Stimulated activated CD4-positive, alpha-beta T cell treated with anti-CD3 and anti-CD28 coated beads, Interleukin-12 subunit alpha, Interleukin-12 subunit beta, amount 100 ng/mL, for 48 hours (primary cell): ENCODE results near the gene FOS.
"Not testable (repeated sequence)": the region's sequence is repeated elsewhere in the genome, so short reads cannot be mapped to it uniquely, and the experiment has no call there.

Experiments
- DNase-seq, 3 donors: peaks; one replicate each; pipeline ENCODE4 v3.0.0-alpha.2; 2020; ENCODE audit warnings: low read depth in 2 of 3, low spot score in 1 of 3

FOS gene

GRCh38 chr14:75293920-75294648 lies 15.5 kb downstream of the FOS start:
- peak; percentile 82 to 95 (median 86) for DNase-seq

GRCh38 chr14:75294649-75295033 lies 16.0 kb downstream of the FOS start:
- DNase-seq, result no peak

- no peak for DNase-seq
Measured at GRCh38 chr14:75295061-75295461, 16.4 kb downstream of the FOS start.

DNA sequence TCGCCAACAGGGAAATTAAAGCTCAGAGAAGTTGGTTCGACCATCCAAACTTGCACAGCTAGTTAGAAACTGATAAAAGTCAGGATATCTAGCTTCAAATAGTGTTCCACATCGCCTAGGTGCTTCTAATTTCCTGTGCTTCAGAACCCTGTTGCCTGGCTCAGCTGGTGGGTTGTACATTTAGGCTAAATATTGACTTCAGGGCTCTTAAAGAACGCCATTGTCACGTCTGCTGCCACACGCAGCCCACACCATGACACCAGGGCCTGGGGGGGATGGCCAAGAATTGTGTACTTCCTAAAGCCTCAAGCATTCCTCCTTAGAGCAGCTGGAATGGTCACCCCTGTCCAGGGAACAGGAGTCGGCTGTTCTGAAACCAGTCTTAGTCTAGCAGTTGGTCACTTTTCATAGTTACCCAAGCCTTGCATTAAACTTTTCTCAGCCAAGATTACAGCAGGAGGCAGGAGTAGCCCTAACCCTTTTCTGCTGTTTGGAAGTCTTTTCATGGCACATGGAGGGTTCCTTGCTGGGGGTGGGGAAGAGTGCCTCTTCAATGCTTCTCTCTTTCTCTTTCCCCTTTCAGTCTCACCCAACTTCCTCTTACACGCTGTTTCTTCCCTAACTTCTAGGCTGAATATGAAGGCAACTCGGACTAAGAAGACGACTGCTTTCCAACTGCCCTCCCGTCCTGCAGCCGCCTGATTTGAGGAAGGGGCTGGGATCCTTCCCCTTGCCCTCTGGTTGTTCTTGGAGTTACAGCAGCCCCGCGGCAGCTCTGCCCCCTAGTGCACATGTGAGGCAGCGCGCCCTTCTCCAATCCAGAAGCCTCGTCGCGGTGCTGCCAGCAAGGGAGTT lies 17.1 kb downstream of the FOS start:
- peak; percentile 59 to 74 (median 68) for DNase-seq

DNA sequence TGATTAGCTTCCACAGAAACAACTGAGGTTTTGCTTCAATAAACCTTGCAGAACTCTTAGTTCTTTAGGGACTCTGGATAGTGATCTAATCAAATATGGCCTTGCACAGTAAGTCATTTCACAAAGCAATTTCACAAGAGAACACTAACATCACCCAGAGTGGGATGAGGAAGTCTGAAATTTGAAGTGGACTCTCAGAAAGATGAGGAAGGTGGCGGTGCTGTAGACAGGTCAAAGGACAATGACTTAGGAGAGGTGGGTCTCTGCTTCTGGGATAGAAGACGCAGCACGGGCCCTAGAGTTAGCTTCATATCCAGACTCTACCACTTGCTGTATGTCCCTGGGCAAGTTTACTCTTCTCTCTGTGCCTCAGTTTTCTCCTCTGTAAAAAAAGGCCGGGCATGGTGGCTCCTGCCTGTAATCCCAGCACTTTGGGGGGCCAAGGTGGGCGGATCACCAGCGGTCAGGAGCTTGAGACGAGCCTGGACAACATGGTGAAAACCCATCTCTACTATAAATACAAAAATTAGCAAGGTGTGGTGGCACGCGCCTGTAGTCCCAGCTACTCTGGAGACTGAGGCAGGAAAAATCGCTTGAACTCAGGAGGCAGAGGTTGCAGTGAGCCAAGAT lies 18.9 kb downstream of the FOS start:
- no peak for DNase-seq

DNA sequence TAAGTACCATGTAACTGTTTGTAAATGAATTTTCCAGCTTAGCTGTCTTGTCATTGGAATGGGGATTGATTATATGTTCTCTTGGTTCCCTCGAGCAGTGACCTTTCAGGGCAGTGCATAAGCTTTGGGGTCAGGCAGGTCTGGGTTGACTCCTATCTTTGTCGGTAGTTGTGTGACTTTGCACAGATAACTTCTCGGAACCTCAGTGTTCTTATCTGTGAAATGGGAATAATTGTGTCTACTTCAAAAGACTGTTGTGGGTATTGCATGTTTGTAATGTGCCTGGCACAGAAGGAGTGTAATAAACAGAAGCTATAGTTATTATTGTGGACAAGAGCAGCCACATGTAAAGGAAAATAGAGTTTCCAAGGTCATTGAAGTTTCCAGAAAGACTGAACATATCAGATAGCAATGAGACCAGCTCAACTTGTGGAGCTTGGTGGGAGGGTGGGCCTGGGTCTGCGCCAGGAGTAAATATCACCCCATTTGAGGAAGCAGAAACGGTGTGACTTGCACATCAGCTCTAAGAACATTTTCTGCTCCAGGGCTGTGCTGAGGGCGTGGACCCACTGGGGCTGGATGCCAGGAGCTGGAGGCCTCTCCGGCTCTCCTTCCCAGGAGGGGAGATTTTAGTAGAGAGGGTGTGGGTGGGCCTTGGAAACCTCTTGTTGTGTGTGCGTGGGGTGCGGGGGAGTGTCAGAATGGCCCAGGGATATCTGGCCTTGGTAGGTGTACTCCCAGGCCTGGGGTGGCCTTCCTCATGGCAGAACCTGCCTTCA lies 19.7 kb downstream of the FOS start:
- no peak for DNase-seq

GRCh38 chr14:75299059-75299458 lies 20.4 kb downstream of the FOS start:
- no peak for DNase-seq

GRCh38 chr14:75299576-75299975 lies 20.9 kb downstream of the FOS start:
- DNase-seq, result no peak

DNA sequence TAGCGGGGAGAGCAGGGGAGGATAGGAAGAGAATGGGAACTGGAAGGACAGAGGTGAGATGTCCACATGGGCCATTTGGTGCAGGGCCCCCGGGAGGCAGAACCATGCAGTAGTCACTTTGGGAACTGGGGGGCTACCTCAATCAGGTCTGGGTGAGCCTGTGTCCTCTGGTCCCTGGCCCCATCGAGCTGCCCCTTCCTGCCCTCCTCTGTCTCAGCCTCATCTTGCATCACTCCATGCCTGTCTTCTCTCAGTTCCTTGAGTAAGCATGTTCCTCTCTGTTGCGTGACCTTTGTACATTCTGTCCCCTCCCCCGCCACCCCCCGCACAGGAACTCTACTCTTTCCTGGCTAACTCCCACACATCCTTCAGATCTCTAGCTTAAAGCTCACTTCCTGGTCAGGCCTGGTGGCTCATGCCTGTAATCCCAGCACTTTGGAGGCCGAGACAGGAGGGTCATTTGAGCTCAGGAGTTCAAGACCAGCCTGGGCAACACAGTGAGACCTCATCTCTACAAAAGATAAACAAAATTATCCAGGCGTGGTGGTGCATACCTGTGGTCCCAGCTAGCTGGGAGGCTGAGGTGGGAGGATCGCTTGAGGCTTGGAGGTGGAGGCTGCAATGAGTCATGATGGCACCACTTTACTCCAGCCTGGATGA lies 23.2 kb downstream of the FOS start:
- DNase-seq, result no peak

GRCh38 chr14:75303381-75303789 lies 24.8 kb downstream of the FOS start:
- peak in 2 of 3 donors; percentile 45 to 51 for DNase-seq

GRCh38 chr14:75306410-75306809 lies 27.8 kb downstream of the FOS start:
- not testable (repeated sequence) for DNase-seq

DNA sequence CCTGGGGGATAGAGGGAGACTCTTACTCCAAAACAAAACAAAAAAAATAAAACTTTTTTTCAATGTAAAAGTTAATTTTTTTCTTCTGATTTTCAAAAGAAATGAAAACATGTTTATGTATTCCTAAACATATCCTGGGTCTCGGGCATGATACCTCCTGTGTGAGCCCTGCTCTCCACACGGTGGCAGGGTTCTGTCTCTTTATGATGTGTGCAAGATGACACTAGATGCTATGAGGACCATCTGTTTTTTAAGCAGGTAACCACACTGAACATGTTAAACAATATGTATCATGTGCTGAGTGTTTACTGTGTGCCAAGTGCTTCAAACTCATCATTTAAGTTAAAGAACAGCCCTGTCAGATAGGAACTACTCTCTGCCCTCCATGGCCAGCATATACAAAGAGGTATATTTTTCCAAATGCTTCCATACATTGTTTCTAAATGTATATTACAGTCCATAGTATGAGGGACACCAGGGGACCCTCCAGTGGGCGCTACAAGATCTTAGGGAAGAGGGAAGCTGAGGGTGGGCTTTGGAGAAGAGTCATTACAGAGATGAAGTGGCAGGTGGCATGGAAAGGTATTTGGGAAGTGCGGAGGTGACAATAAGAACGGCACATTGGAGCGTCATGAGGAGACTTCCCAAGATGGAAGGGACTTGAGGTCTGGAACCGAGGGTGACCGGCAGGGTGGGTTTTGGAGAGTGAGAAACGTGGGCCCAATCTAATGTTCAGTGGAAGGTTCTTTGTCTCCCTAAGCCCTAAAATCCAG lies 28.5 kb downstream of the FOS start:
- no peak for DNase-seq

DNA sequence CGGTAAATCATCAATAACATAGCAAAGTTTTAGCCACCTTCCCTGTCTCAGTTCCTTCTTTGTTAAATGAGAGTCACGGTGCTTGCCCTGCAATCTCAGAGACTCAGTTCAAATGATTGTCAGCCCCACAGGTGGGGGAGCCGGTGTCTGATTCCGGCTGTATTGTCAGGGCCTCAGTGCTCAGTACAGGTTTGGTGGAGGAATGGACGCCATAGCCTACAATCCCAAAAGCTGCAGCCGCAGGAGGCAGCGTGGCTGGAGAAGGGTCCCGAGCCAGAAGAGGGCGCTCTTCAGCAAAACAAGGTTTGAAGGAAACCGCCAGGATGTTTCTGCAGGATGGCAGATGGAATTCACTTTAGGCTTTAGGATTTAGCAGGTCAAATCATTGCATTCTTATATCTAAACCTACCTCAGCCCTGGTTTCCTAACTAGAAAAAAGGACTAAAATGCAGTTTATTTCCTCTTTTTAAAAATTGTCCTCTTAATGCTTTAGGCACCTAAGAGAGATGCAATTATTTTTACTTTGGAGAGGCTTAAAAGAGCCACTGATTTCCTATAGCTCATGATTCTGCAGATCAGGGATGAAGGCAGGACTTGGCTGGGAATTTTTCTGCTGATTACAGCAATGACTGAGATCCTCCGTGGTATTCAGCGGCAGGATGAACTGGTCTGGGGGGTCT lies 29.2 kb downstream of the FOS start:
- DNase-seq, result peak; percentile 44 to 81 (median 75)

DNA sequence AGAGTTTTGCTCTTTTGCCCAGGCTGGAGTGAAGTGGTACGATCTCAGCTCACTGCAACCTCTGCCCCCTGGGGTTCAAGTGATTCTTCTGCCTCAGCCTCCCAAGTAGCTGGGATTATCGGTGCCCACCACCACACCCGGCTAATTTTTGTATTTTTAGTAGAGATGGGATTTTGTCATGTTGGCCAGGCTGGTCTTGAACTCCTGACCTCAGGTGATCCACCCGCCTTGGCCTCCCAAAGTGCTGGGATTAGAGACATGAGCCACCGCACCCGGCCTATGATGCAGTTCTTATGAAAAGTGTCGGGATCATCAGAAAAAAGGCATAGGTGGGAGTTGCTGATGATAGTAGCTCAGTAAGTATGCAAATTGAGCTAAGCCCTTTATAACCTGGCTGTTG lies 30.4 kb downstream of the FOS start:
- DNase-seq, result not testable (repeated sequence)

DNA sequence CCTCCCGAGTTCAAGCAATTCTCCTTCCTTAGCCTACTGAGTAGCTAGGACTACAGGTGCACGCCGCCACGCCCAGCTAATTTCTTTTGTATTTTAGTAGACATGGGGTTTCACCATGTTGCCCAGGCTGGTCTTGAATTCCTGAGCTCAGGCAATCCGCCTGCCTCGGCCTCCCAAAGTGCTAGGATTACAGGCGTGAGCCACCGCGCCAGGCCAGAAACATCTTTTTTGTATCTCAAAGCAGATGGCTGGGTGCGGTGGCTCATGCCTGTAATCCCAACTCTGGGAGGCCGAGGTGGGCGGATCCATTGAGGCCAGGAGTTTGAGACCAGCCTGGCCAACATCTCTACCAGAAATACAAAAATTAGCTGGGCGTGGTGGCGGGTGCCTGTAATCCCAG lies 30.9 kb downstream of the FOS start:
- DNase-seq, result not testable (repeated sequence)

DNA sequence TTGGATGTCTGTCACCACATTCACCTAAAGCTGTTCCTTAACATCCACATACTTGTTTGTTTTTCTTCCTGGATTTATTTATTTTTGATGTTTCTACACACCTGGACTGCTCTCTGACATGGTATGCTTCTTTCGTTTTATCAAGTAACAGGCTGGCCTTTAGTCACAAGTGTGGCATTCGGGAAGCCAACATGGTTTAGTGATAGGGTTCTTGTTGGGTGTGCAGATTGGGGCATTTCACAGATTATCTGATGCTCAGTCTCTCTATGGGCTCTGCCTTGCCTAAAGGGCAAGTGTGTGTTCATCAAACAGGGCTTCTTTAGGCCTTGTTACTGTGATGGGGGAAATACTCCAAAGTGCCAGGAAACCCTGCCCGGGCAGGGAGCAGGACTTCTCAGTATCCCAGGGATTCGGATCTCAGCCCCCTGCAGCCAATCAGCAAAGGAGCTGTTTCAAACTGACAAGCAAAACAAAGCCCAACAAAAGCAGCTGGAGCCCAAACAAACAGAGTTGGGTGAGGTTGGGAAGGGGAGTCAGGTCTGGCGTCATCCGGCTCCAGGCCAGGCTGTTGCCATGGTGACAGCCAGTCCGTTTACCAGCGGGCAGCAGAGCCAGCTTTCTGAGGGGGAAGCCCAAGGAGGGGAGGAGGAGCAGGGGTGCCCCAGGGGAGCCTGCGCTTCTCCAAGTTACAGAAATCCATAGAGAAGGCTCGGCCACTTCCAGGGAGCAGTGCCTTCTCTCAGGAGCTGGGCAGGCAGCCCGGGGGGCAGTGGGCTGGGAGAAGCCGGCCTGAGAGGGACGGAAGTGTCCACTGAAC lies 31.9 kb downstream of the FOS start:
- DNase-seq, result no peak

GRCh38 chr14:75311356-75311755 lies 32.7 kb downstream of the FOS start:
- no peak for DNase-seq

GRCh38 chr14:75312341-75312740 lies 33.7 kb downstream of the FOS start:
- DNase-seq, result no peak
